RWPE1 (cell line): ENCODE data around the gene OR2T29.
"Not testable (repeated sequence)": the region's sequence is repeated elsewhere in the genome, so short reads cannot be mapped to it uniquely, and the experiment has no call there.

Experiments used
- CTCF ChIA-PET: fragments of 350-600 bp; sonication (Branson Sonifier 250); formaldehyde crosslinking; extraction: SDS; loops from one replicate; lab custom pipeline; 2021; lab: Yijun Ruan, JAX
- POLR2A ChIA-PET: fragments of 400-600 bp; formaldehyde crosslinking; extraction: SDS; loops from one replicate; lab custom pipeline; 2020; ENCODE audit warnings: antibody characterized with exemption; ENCODE audit not compliant: low non-redundant PET; lab: Yijun Ruan, JAX
- DNase-seq: peaks from one replicate; pipeline ENCODE4 v3.0.0; 2012; ENCODE audit warnings: low spot score
- H3K27ac ChIP-seq: fragments of 450-650 bp; 2 replicates; pipeline ENCODE4 v1.5.1; 2017
- TF ChIP-seq, protein P1 (sequence below): fragments of 450-650 bp; conservative IDR thresholded peaks from 2 replicates; pipeline ENCODE4 v1.5.1; 2017; ENCODE audit warnings: low read depth, mild to moderate bottlenecking

Gene OR2T29

DNA sequence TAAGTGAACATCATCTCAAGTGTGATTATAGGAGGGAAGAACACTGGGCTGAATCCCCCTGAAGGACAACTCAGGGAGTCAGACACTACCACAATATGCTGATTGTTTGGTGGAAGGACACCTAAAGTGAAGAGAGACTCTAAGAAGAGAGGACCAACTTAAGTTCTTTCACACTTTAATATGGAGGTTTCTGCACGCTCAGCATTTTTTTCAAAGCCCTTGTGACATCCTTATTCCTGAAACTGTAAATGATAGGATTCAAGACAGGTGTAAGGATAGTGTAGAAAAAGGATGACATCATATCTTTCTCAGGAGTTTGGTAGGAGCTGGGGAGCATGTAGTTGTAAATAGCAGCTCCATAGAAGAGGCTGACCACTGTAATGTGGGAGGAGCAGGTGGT is 30.1 kb upstream of the OR2T29 start:
- POLR2A ChIA-PET: no interaction called here
- no peak overlapping the region for H3K27ac ChIP-seq
- CTCF ChIA-PET: no interaction called here

DNA sequence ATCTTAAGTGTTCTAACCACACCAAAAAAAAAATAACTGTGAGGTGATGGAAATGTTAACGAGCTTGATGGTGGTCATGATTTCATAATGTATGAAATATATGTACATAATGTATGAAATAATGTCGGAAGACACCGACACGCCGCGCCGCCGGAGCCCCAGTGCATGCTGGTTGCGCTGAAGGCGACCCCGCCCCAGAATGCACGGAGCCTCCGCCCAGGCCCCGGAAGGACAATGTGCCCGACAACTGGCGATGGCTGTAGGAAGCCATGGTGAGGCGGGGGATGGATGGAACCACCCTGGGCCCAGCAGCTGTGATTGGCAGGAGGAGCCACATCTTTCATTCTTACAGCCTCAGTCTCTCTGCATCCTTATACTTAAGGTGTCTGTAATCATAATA is 27.5 kb upstream of the OR2T29 start:
- ChIA-PET CTCF (interaction anchor here (0.7 kb wide), 1 partner anchor 10 kb away, joined by 3 read pairs; no protein-coding TSS in a partner anchor), POLR2A (no interaction called here)
- H3K27ac ChIP-seq: no peak overlapping the region
- no peak for DNase-seq
- TF ChIP-seq, protein P1, sequence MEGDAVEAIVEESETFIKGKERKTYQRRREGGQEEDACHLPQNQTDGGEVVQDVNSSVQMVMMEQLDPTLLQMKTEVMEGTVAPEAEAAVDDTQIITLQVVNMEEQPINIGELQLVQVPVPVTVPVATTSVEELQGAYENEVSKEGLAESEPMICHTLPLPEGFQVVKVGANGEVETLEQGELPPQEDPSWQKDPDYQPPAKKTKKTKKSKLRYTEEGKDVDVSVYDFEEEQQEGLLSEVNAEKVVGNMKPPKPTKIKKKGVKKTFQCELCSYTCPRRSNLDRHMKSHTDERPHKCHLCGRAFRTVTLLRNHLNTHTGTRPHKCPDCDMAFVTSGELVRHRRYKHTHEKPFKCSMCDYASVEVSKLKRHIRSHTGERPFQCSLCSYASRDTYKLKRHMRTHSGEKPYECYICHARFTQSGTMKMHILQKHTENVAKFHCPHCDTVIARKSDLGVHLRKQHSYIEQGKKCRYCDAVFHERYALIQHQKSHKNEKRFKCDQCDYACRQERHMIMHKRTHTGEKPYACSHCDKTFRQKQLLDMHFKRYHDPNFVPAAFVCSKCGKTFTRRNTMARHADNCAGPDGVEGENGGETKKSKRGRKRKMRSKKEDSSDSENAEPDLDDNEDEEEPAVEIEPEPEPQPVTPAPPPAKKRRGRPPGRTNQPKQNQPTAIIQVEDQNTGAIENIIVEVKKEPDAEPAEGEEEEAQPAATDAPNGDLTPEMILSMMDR: no peak

More for the DNA sequence above, 30.1 kb upstream of the OR2T29 start:
- no peak for DNase-seq
- TF ChIP-seq, protein P1: no peak

DNA sequence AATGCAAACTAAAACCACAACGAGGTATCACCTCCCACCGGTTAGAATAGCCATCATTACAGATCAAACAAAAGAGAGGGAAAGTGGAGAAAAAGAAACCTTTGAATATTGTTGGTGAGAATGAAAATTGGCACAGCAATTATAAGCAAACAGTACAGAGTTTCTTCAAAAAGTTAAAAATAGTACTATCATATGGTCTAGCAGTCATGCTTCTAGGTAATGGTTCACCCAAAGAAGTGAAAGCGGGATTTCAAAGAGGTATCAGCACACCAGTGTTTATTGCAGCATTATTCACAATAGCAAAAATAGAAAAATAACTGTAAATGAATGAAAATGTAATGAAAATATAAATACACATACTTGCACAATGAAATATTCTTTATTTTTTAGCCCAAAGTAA is 26.8 kb upstream of the OR2T29 start:
- H3K27ac ChIP-seq: no peak overlapping the region
- ChIA-PET CTCF (no interaction called here), POLR2A (no interaction called here)
- TF ChIP-seq, protein P1: no peak
- DNase-seq: no peak

DNA sequence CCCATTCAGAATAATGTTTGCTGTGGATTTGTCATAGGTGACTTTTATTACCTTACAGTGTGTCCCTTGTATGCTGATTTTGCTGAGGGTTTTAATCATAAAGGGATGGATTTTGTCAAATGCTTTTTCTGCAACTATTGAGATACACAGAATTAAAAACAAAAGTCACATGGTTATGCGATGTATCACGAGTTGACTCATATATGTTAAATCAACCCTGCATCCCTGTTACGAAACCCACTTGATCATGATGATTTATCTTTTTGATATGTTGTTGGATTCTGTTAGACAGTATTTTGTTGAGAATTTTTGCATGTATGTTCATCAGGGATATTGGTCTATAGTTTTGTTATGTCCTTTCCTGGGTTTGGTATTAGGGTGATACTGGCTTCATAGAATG is 22.7 kb upstream of the OR2T29 start:
- CTCF ChIA-PET: no interaction called here
- no peak overlapping the region for H3K27ac ChIP-seq
- no peak for DNase-seq
- POLR2A ChIA-PET: no interaction called here
- TF ChIP-seq, protein P1: no peak

DNA sequence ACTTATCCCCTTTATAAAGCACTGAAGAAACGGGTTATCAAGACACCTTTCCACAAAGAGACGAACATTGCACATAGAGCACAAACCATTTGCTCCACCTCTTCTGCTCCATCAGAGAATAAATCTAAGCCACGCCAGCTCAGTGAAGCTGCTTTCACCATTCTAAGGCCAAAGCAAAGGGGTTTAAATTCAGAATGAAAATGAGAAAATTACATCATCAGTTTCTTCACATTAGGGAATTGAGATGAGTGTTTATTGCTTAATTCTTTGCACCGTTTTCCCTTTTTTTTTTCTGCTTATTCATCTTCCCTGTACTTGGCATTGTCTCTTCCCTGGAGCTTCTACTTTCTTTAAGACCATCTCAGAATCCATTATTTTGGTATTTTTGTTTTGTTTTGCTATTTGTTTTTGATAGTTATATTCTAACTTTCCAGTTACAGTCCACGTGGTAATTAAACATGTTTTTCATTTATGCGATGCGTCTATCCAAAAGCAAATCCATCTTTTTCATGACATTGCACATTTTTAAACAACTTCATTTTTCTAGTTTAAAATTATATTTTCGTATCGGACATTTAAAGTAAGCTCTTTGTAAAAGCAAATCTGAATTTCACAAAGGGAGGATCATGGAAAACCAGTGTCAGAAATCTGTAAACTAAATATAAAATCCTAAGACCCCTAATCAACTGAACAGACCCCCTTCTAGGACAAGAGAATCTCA is 13.8 kb upstream of the OR2T29 start:
- TF ChIP-seq, protein P1: no peak
- no peak for DNase-seq
- ChIA-PET CTCF (interaction anchor here (0.9 kb wide), 1 partner anchor 166 kb away, joined by 3 read pairs; no protein-coding TSS in a partner anchor), POLR2A (no interaction called here)
- no peak overlapping the region for H3K27ac ChIP-seq

DNA sequence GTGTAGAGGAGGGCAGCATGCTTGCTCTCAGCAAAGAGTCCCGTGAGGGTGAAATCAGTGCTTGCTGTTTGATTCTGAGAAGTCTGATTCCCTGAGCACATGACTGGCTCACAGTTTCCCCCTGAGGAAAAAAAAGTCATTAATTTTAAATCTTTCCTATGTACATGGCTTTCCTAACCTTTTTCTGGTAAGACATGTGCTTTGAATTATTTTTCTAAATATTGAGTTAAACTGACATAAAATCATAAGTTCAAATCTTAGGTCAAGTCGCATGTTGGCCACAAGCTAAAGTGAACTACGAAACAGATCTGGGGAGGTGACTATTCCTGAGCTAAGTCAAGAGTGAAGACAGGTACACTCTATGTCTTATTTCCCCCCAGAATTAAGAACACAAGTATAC is 12.1 kb upstream of the OR2T29 start, which contains the start of gene OR2T34:
Gene OR2T34, minus strand, starts transcription at position 101 of the 400 bp plus-strand sequence. Its CDS starts 0 bp downstream, at position 101.
- CTCF ChIA-PET, POLR2A ChIA-PET, H3K27ac ChIP-seq, DNase-seq: not testable (repeated sequence)

DNA sequence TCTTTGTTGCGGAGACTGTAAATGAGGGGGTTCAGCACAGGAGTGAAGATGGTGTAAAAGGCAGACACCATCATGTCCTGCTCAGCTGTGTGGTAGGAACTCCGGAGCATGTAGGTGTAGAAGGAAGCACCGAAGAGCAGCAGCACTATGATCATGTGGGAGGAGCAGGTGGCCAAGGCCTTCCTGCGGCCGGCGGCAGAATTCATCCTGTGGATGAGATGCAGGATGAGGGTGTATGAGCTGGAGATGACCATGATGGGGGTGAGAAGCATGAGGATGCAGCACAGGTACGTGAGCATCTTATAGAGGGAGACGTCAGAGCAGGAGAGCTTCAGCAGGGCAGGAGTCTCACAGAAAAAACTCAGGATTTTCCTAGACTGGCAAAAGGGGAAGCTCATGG is 11.3 kb upstream of the OR2T29 start:
- CTCF ChIA-PET, H3K27ac ChIP-seq, DNase-seq, POLR2A ChIA-PET: not testable (repeated sequence)

DNA sequence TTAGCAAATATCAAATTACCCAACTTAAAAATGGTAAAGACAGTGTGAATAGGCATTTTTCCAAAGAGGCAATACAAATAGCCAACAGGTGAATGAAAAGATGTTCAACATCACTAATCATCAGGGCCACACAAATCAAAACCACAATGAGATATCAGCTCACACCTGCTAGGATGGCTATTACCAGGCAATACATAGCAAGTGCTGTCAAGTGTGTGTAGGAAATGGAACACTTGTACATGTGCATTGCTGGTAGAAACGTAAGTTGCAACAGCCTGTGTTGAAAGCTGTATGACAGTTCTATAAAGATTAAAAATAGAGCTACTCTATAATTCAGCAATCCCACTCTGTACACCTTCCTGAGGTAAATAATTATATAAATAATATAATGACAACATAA is 9.5 kb upstream of the OR2T29 start:
- POLR2A ChIA-PET, DNase-seq, H3K27ac ChIP-seq, CTCF ChIA-PET: not testable (repeated sequence)

DNA sequence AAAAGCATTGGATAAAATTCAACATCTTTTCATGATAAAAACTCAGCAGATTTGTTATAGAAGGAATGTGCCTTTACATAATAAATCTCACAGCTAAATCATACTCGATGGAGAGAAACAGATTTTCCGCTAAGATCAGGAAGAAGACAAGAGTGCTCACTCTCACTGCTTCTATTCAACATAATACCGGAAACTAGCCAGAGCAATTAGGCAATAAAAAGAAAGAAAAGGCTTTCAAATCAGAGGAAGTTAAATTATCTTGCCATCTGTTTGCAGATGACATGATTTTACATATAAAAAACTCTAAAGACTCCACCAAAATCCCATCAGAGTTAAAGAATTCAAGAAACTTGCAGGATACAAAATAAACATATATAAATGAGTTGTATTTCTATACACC is 8.2 kb upstream of the OR2T29 start:
- DNase-seq, H3K27ac ChIP-seq, POLR2A ChIA-PET, CTCF ChIA-PET: not testable (repeated sequence)

DNA sequence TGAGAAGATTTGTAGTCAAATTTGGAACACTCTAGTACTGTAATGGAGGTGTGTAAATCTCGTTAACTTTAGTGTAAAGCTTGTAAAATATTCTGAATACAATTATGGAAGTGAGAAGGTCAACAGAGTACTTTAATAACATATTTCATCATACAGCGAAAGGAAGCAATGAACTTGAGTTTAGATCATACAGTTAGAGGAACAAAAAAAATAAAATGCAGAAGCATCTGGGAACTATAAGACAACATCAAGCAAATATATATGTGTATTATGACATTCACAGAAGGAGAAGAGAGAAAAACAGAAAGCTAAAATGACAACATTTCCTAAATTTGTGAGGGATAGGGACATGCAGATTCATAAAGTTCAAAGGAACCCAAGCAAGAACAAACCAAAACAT is 6.5 kb upstream of the OR2T29 start:
- H3K27ac ChIP-seq, DNase-seq, POLR2A ChIA-PET, CTCF ChIA-PET: not testable (repeated sequence)

DNA sequence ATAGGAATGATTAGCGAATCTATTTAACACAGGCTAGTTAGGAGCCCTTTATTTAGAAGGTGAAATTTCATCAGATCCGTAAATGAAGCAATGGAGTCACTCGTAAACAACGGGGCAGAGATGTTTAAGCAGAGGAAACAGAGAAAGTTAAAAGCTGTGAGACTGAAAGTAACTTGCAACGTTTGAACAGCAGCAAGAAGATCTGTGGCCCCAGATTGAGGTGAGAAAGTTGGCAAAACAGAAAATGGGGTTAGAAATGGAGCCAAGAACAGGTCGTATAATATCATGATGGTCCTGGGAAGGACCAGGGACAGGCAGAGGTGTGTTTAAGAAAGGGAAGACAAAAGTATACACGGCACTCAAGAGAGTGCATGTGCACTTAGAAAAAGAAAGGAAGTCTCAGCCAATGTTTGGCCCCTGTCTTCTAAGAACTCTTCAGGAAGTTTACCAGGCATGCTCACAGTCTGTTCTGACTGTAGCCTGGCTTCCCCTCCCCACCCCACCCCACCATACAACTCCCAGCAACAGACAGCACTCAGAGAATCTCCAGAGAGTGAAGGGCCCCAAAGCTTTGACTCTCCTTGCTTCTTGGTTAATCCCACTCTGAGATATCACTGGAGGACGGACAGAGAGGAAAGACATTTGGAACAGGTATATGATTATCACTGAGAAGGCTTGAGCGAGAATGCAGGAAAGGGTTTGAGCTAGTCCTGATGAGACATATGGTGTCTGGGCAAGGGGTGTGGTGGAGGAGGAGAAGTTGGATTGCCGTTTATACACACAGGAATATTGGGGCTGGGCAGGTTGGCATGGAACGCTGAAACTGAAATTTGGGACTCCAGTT is 3.2 kb upstream of the OR2T29 start:
- POLR2A ChIA-PET, H3K27ac ChIP-seq, DNase-seq: not testable (repeated sequence)
- CTCF ChIA-PET: interaction anchor here (0.5 kb wide), 1 partner anchor 209 kb away, joined by 3 read pairs; no protein-coding TSS in a partner anchor
